A549 (cell line): ENCODE results near the gene ST8SIA2.

ENCODE experiments used
- BHLHE40 ChIP-seq: IDR thresholded peaks from 2 replicates; pipeline ENCODE4 v1.6.1; 2012; ENCODE audit warnings: low read depth, low read length, inconsistent platforms
- CEBPB ChIP-seq, 2 experiments: fragments of >200 bp in 1 of 2; sonication (Bioruptor Twin) in 1 of 2; formaldehyde crosslinking in 1 of 2; IDR thresholded peaks; 2 replicates each; pipeline ENCODE4 v1.6.1; 2012 to 2016
- CTCF ChIP-seq: fragments of >200 bp; sonication (Bioruptor Twin); formaldehyde crosslinking; IDR thresholded peaks from 3 replicates; pipeline ENCODE4 v1.5.1; 2016
- EP300 ChIP-seq, 2 experiments: fragments of >200 bp; sonication (Bioruptor Twin); formaldehyde crosslinking; IDR thresholded peaks; 2 replicates in 1 of 2; 3 replicates in 1 of 2; pipeline ENCODE4 v1.6.1; 2016 to 2017
- ESRRA ChIP-seq: fragments of 150-350 bp; IDR thresholded peaks from 2 replicates; pipeline ENCODE4 v1.6.1; 2014; ENCODE audit warnings: mild to moderate bottlenecking, low read length, borderline replicate concordance
- HOXB5 ChIP-seq: fragments of 250-450 bp; sonication (Bioruptor Pico); IDR thresholded peaks from 2 replicates; pipeline ENCODE4 v1.5.0; 2020; ENCODE audit warnings: mild to moderate bottlenecking, moderate library complexity
- JUN ChIP-seq, 2 experiments: fragments of >200 bp; sonication (Bioruptor Twin); formaldehyde crosslinking; IDR thresholded peaks; 2 replicates in 1 of 2; 3 replicates in 1 of 2; pipeline ENCODE4 v1.6.1; 2016 to 2017
- PBX3 ChIP-seq: IDR thresholded peaks from 2 replicates; pipeline ENCODE4 v1.6.1; 2012
- POLR2A ChIP-seq: IDR thresholded peaks from 2 replicates; pipeline ENCODE4 v1.6.1; 2012; ENCODE audit warnings: mild to moderate bottlenecking, low read length
- RAD21 ChIP-seq, 2 experiments: fragments of >200 bp in 1 of 2; sonication (Bioruptor Twin) in 1 of 2; formaldehyde crosslinking in 1 of 2; IDR thresholded peaks in 1 of 2; conservative IDR thresholded peaks in 1 of 2; 2 replicates in 1 of 2; 3 replicates in 1 of 2; pipeline ENCODE4 v1.6.1; 2012 to 2018; ENCODE audit warnings: inconsistent platforms in 1 of 2
- REST ChIP-seq: fragments of 200-600 bp; sonication (generic); IDR thresholded peaks from 2 replicates; pipeline ENCODE4 v1.6.1; 2016; ENCODE audit warnings: antibody characterized with exemption, mild to moderate bottlenecking, moderate library complexity

- TF ChIP-seq HOXB5 (CRISPR knock-in tag) (no peak), REST (no peak), CTCF (no peak), RAD21 (conservative IDR thresholded peaks at IDR 0.05 in 1 of 2, IDR thresholded peaks at IDR 0.05 in 1 of 2) (no peak), CEBPB (IDR thresholded peaks at IDR 0.05) (no peak), EP300 (IDR thresholded peaks at IDR 0.05) (no peak), JUN (IDR thresholded peaks at IDR 0.05) (no peak), POLR2A (no peak), BHLHE40 (no peak), ESRRA (no peak), PBX3 (no peak)
Measured at GRCh38 chr15:92460023-92460422, 66.3 kb downstream of the ST8SIA2 start.
